NT2/D1 (cell line): ENCODE data around the gene PFDN1.

ENCODE experiments used
- DNase-seq: peaks from one replicate; pipeline ENCODE4 v3.0.0-alpha.2; 2011; ENCODE audit warnings: low read depth, low spot score
- H3K27me3 ChIP-seq: 2 replicates; pipeline ENCODE4 v1.6.0; 2011; ENCODE audit warnings: mild to moderate bottlenecking; ENCODE audit not compliant: insufficient read length, insufficient read depth
- H3K36me3 ChIP-seq: 2 replicates; pipeline ENCODE4 v1.6.1; 2011; ENCODE audit warnings: mild to moderate bottlenecking, low read length, mixed read lengths; ENCODE audit not compliant: insufficient read depth, insufficient read length
- H3K4me1 ChIP-seq: 2 replicates; pipeline ENCODE4 v1.5.1; 2011; ENCODE audit not compliant: insufficient read depth, insufficient read length
- H3K4me3 ChIP-seq: 2 replicates; pipeline ENCODE4 v1.5.1; 2011; ENCODE audit warnings: low read depth; ENCODE audit not compliant: insufficient read length
- H3K9ac ChIP-seq: 2 replicates; pipeline ENCODE4 v1.6.0; 2011; ENCODE audit warnings: low read depth; ENCODE audit not compliant: insufficient read length
- H3K9me3 ChIP-seq: 2 replicates; pipeline ENCODE4 v1.5.1; 2011; ENCODE audit warnings: mild to moderate bottlenecking, low read length; ENCODE audit not compliant: insufficient read depth
- SUZ12 ChIP-seq: IDR thresholded peaks from 2 replicates; pipeline ENCODE4 v1.6.1; 2011; ENCODE audit not compliant: insufficient read length, insufficient read depth; ENCODE audit errors: extremely low read depth
- YY1 ChIP-seq: IDR thresholded peaks from 2 replicates; pipeline ENCODE4 v1.6.1; 2011; ENCODE audit not compliant: insufficient read length, insufficient read depth
- ZNF274 ChIP-seq: IDR thresholded peaks from 2 replicates; pipeline ENCODE4 v1.6.1; 2011; ENCODE audit warnings: mild to moderate bottlenecking, low read depth, low read length

PFDN1 gene

GRCh38 chr5:140327589-140327988 lies 24.7 kb upstream of the PFDN1 start:
- DNase-seq, result no peak
- H3K27me3 ChIP-seq, result no peaks in the 10 kb centered on the region
- H3K9me3 ChIP-seq, result no peaks in the 10 kb centered on the region
- H3K9ac ChIP-seq, result no peak overlapping the region
- no peak overlapping the region for H3K4me3 ChIP-seq
- peaks cover 3% of the 10 kb centered on the region for H3K4me1 ChIP-seq
- peaks cover 7% of the 10 kb centered on the region for H3K36me3 ChIP-seq
- TF ChIP-seq ZNF274 (no peak), SUZ12 (no peak), YY1 (no peak)

GRCh38 chr5:140325486-140325885 lies 22.6 kb upstream of the PFDN1 start:
- DNase-seq, result no peak
- peaks cover 3% of the 10 kb centered on the region for H3K4me1 ChIP-seq
- no peaks in the 10 kb centered on the region for H3K36me3 ChIP-seq
- H3K4me3 ChIP-seq, result no peak overlapping the region
- TF ChIP-seq ZNF274, result no peak
- no peak for TF ChIP-seq YY1
- TF ChIP-seq SUZ12, result no peak
- H3K9ac ChIP-seq, result no peak overlapping the region
- H3K9me3 ChIP-seq, result no peaks in the 10 kb centered on the region
- no peaks in the 10 kb centered on the region for H3K27me3 ChIP-seq

- Histone ChIP-seq H3K9ac (no peak overlapping the region), H3K4me1 (peaks cover 3% of the 10 kb centered on the region), H3K27me3 (no peaks in the 10 kb centered on the region), H3K36me3 (no peaks in the 10 kb centered on the region), H3K9me3 (no peaks in the 10 kb centered on the region), H3K4me3 (no peak overlapping the region)
- no peak for DNase-seq
- no peak for TF ChIP-seq ZNF274
- no peak for TF ChIP-seq SUZ12
- no peak for TF ChIP-seq YY1
Observed at GRCh38 chr5:140324617-140325241, 21.8 kb upstream of the PFDN1 start.

- H3K4me1 ChIP-seq, result peaks cover 3% of the 10 kb centered on the region
- no peak for DNase-seq
- TF ChIP-seq ZNF274 (no peak), YY1 (no peak), SUZ12 (no peak)
- H3K4me3 ChIP-seq, result no peak overlapping the region
- H3K9me3 ChIP-seq, result no peaks in the 10 kb centered on the region
- no peaks in the 10 kb centered on the region for H3K36me3 ChIP-seq
- H3K27me3 ChIP-seq, result no peaks in the 10 kb centered on the region
- no peak overlapping the region for H3K9ac ChIP-seq
Observed at GRCh38 chr5:140324041-140324600, 21.2 kb upstream of the PFDN1 start.

GRCh38 chr5:140322751-140323731 lies 20.1 kb upstream of the PFDN1 start:
- Histone ChIP-seq H3K27me3 (no peaks in the 10 kb centered on the region), H3K4me1 (peaks cover 3% of the 10 kb centered on the region), H3K36me3 (no peaks in the 10 kb centered on the region), H3K9ac (no peak overlapping the region), H3K4me3 (peak overlapping the region; percentile 2), H3K9me3 (no peaks in the 10 kb centered on the region)
- no peak for TF ChIP-seq ZNF274
- no peak for TF ChIP-seq SUZ12
- no peak for TF ChIP-seq YY1
- no peak for DNase-seq

GRCh38 chr5:140321796-140322195 lies 18.9 kb upstream of the PFDN1 start:
- H3K4me1 ChIP-seq, result peaks cover 3% of the 10 kb centered on the region
- no peak for DNase-seq
- H3K9me3 ChIP-seq, result no peaks in the 10 kb centered on the region
- no peak overlapping the region for H3K4me3 ChIP-seq
- no peaks in the 10 kb centered on the region for H3K36me3 ChIP-seq
- H3K27me3 ChIP-seq, result no peaks in the 10 kb centered on the region
- no peak for TF ChIP-seq SUZ12
- TF ChIP-seq ZNF274, result no peak
- no peak for TF ChIP-seq YY1
- H3K9ac ChIP-seq, result no peak overlapping the region

GRCh38 chr5:140319833-140320232 lies 16.9 kb upstream of the PFDN1 start:
- no peaks in the 10 kb centered on the region for H3K27me3 ChIP-seq
- H3K4me3 ChIP-seq, result no peak overlapping the region
- no peaks in the 10 kb centered on the region for H3K9me3 ChIP-seq
- H3K9ac ChIP-seq, result no peak overlapping the region
- TF ChIP-seq YY1 (no peak), SUZ12 (no peak), ZNF274 (no peak)
- DNase-seq, result no peak
- peaks cover 3% of the 10 kb centered on the region for H3K4me1 ChIP-seq
- H3K36me3 ChIP-seq, result no peaks in the 10 kb centered on the region
